Measurements from ENCODE around the gene APCDD1.

APCDD1 gene

GRCh38 chr18:10453806-10454680 lies at the start of gene APCDD1:
Gene APCDD1 (plus strand): TSS chr18:10454635. CDS start chr18:10454982, 347 bp downstream.
- DNase-seq: no peak

- DNase-seq: no peak
These were observed 49.4 kb upstream of the APCDD1 start for GRCh38 chr18:10405014-10405493.

GRCh38 chr18:10405816-10406663 lies 48.4 kb upstream of the APCDD1 start:
- DNase-seq: no peak

- DNase-seq: no peak
These were observed 46.3 kb upstream of the APCDD1 start for GRCh38 chr18:10408131-10408530.

- no peak for DNase-seq
These were observed 45.4 kb upstream of the APCDD1 start for GRCh38 chr18:10409041-10409440.

GRCh38 chr18:10410472-10411308 lies 43.7 kb upstream of the APCDD1 start:
- DNase-seq: no peak

GRCh38 chr18:10412933-10413332 lies 41.5 kb upstream of the APCDD1 start:
- peak; percentile 59 for DNase-seq

- no peak for DNase-seq
These were observed 40.7 kb upstream of the APCDD1 start for GRCh38 chr18:10413722-10414121.

- DNase-seq: no peak
These were observed 40.1 kb upstream of the APCDD1 start for GRCh38 chr18:10414293-10414842.

GRCh38 chr18:10416065-10416464 lies 38.4 kb upstream of the APCDD1 start:
- DNase-seq: no peak

- peak; percentile 9 for DNase-seq
These were observed 37.2 kb upstream of the APCDD1 start for GRCh38 chr18:10417191-10417590.

GRCh38 chr18:10417664-10418063 lies 36.8 kb upstream of the APCDD1 start:
- no peak for DNase-seq

- no peak for DNase-seq
These were observed 35.6 kb upstream of the APCDD1 start for GRCh38 chr18:10418836-10419235.

GRCh38 chr18:10419420-10420103 lies 34.9 kb upstream of the APCDD1 start:
- DNase-seq: peak; percentile 85

GRCh38 chr18:10420561-10421352 lies 33.7 kb upstream of the APCDD1 start:
- DNase-seq: peak; percentile 80

- peak; percentile 59 for DNase-seq
These were observed 32.6 kb upstream of the APCDD1 start for GRCh38 chr18:10421859-10422258.

- no peak for DNase-seq
These were observed 31.7 kb upstream of the APCDD1 start for GRCh38 chr18:10422731-10423130.

- no peak for DNase-seq
These were observed 29.7 kb upstream of the APCDD1 start for GRCh38 chr18:10424585-10425307.

GRCh38 chr18:10430677-10431076 lies 23.8 kb upstream of the APCDD1 start:
- no peak for DNase-seq

- DNase-seq: no peak
These were observed 22.8 kb upstream of the APCDD1 start for GRCh38 chr18:10431680-10432079.

Data from NCI-H226 (cell line).